PFSK-1 (cell line): Measurements from ENCODE around the gene MRM1.

Source experiments
- FOXP2 ChIP-seq: optimal IDR thresholded peaks from 2 replicates; pipeline ENCODE3; 2011; ENCODE audit warnings: borderline replicate concordance, control low read depth, inconsistent platforms; ENCODE audit not compliant: insufficient read depth; ENCODE audit errors: extremely low read length, extremely low read depth
- TF ChIP-seq, protein P1 (sequence below), 2 experiments: IDR thresholded peaks; 2 replicates each; pipeline versions ENCODE4 v1.6.1 to v1.8.0; 2011 to 2012; ENCODE audit warnings: low read depth in 2 of 2, low read length in 2 of 2, control low read depth in 1 of 2, inconsistent platforms in 1 of 2, mild to moderate bottlenecking in 1 of 2, moderate library complexity in 1 of 2; ENCODE audit not compliant: insufficient read depth in 1 of 2

DNA sequence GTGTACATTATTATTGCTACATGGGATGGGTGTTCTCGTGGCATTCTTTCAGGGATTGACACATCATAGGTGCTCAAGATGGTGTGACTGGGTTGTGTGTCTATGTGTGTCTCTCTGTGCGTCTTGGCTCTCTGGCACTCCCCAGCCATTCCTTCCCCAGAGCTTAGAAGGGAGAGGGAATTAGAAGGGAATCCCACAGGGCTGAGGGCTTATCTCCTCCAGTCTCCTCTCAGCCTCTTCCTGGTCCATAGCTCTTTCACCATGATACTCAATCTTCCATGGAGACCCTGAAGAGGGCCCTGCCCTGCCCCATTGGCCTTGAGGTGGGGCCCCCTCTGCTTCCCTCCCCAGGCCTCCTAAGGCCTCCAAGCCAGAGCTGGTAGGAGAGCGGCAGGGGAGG, 52.0 kb downstream of the MRM1 start:
- no peak for TF ChIP-seq FOXP2
- TF ChIP-seq, protein P1, sequence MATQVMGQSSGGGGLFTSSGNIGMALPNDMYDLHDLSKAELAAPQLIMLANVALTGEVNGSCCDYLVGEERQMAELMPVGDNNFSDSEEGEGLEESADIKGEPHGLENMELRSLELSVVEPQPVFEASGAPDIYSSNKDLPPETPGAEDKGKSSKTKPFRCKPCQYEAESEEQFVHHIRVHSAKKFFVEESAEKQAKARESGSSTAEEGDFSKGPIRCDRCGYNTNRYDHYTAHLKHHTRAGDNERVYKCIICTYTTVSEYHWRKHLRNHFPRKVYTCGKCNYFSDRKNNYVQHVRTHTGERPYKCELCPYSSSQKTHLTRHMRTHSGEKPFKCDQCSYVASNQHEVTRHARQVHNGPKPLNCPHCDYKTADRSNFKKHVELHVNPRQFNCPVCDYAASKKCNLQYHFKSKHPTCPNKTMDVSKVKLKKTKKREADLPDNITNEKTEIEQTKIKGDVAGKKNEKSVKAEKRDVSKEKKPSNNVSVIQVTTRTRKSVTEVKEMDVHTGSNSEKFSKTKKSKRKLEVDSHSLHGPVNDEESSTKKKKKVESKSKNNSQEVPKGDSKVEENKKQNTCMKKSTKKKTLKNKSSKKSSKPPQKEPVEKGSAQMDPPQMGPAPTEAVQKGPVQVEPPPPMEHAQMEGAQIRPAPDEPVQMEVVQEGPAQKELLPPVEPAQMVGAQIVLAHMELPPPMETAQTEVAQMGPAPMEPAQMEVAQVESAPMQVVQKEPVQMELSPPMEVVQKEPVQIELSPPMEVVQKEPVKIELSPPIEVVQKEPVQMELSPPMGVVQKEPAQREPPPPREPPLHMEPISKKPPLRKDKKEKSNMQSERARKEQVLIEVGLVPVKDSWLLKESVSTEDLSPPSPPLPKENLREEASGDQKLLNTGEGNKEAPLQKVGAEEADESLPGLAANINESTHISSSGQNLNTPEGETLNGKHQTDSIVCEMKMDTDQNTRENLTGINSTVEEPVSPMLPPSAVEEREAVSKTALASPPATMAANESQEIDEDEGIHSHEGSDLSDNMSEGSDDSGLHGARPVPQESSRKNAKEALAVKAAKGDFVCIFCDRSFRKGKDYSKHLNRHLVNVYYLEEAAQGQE (IDR thresholded peaks at IDR 0.05; ENCODE audit: insufficient read depth in 1 of 2, low read depth in 2 of 2, low read length in 2 of 2), result no peak
